Measurements from ENCODE around the gene GPR179. TPM values are rescaled to one million over a fixed set of nuclear protein-coding genes. Genes with fewer than 3 reads are reported as not detected.

GPR179 gene
- total and polyA plus RNA-seq, 2 experiments from 2014 or later = not detected

DNA sequence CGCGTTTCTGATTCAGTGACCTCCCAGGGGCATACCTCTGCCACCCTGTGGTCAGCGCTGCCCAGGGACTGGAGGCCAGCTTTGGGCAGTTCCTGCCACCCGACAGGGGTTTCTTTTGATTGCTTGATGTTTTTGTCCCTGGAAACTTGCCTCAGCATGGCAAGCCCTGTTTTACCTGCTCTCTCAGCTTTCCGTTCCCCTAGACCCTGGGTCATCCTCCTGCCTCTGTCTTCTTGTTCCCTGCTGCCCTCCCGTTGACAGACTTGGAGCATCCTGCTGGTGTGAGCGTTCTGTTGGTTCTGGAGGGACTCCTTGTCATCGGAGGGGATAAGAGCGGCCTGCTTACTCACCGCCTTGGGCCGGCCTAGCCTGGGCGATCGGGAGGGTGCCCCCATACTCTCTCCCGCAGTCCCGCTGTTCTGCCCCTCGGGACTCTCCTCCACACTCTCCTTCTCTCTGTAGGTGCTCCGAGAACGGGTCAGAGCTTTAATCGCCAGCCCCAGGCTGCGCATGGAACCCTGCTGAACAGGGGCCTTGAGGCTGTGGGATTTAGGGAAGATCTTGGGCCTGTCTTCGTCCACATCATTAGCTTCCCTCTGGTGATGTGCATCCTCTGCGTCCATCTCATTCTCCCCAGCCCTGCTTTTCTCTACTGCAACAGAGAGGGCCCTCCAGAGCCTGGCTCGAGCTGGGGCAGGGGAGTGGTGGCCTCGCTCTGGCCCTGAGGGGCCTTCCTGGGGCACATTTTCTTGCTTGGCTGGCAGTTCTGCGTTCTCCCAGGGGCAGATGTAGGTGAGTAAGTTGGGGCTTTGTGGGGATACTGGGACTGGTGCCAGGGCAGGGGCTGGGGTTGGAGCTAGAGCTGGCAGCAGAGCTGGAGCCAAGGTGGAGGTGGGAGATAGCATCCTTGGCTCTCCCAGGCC, 13.7 kb downstream of the GPR179 start:
- Histone ChIP-seq H3K4me2 (ENCODE audit: unreplicated experiment) (no peak overlapping the region), H3K27me3 (replicated peaks; ENCODE audit: insufficient read depth) (no peaks in the 10 kb centered on the region), H3K9ac (no peak overlapping the region), H3K79me2 (ENCODE audit: insufficient read depth) (no peaks in the 10 kb centered on the region), H4K20me1 (ENCODE audit: insufficient read depth) (no peaks in the 10 kb centered on the region), H3K27ac (no peak overlapping the region), H3K9me2 (ENCODE audit: insufficient read depth) (no peaks in the 10 kb centered on the region), H3K4me1 (ENCODE audit: insufficient read depth) (no peaks in the 10 kb centered on the region), H3F3A (ENCODE audit: insufficient read depth) (no peaks in the 10 kb centered on the region), H2AFZ (no peak overlapping the region), H3K36me3 (ENCODE audit: low read depth) (no peaks in the 10 kb centered on the region), H3K9me3 (ENCODE audit: low read depth) (no peaks in the 10 kb centered on the region), H3K4me3 (no peak overlapping the region)
- in situ Hi-C loops (cut with MboI) = no loop called here
- 86 to 88% methylated on average over 25 of the region's 25 CpGs for WGBS, 2 experiments (ENCODE audit: low coverage in 1 of 2, low lambda C conversion rate in 2 of 2, missing lambda C conversion rate in 2 of 2)
- TF ChIP-seq EZH2 (IDR thresholded peaks at IDR 0.05; ENCODE audit: insufficient read depth, poor library complexity, severe bottlenecking) = no peak
- no peak for TF ChIP-seq EZH2phosphoT487 (IDR thresholded peaks at IDR 0.05; ENCODE audit: insufficient read depth, low read depth)
- DNase-seq = no peak

GRCh38 chr17:38329284-38329683, 14.5 kb downstream of the GPR179 start:
- no peaks in the 10 kb centered on the region for H3K79me2 ChIP-seq (ENCODE audit: insufficient read depth)
- no peak overlapping the region for H3K27ac ChIP-seq
- H3K9me2 ChIP-seq (ENCODE audit: insufficient read depth) = no peaks in the 10 kb centered on the region
- no peaks in the 10 kb centered on the region for H3F3A ChIP-seq (ENCODE audit: insufficient read depth)
- no peaks in the 10 kb centered on the region for H3K36me3 ChIP-seq (ENCODE audit: low read depth)
- H3K27me3 ChIP-seq (replicated peaks; ENCODE audit: insufficient read depth) = no peaks in the 10 kb centered on the region
- H4K20me1 ChIP-seq (ENCODE audit: insufficient read depth) = no peaks in the 10 kb centered on the region
- H3K9ac ChIP-seq = no peak overlapping the region
- H3K9me3 ChIP-seq (ENCODE audit: low read depth) = no peaks in the 10 kb centered on the region
- no peaks in the 10 kb centered on the region for H3K4me1 ChIP-seq (ENCODE audit: insufficient read depth)
- H3K4me3 ChIP-seq = no peak overlapping the region
- TF ChIP-seq EZH2 (IDR thresholded peaks at IDR 0.05; ENCODE audit: insufficient read depth, poor library complexity, severe bottlenecking) = no peak
- no peak for TF ChIP-seq EZH2phosphoT487 (IDR thresholded peaks at IDR 0.05; ENCODE audit: insufficient read depth, low read depth)
- no peak overlapping the region for H3K4me2 ChIP-seq (ENCODE audit: unreplicated experiment)
- WGBS, 2 experiments (ENCODE audit: low coverage in 1 of 2, low lambda C conversion rate in 2 of 2, missing lambda C conversion rate in 2 of 2) = 66% methylated on average over 7 of the region's 7 CpGs
- no peak for DNase-seq
- in situ Hi-C loops (cut with MboI) = no loop called here
- no peak overlapping the region for H2AFZ ChIP-seq

DNA sequence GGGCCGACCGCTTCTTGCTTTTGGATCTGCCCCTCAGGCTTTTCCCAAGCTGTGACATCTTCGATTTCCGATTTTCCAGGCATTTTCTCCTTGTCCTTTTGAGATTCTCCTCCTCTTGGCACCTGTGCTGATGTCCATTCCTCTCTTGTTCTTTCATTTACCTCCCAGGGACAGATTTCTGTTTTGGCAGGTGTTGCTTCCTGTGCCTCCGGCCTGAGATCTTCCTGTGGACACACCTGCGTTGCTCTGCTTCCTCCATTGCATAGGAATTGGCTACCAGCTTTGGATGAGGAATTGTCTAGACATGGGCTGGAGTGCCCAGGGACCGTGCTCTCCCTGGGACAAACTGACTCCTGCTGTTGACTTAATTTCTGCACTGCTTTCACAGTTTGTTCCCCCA, 15.1 kb downstream of the GPR179 start:
- Histone ChIP-seq H3K4me2 (ENCODE audit: unreplicated experiment) (no peak overlapping the region), H3K79me2 (ENCODE audit: insufficient read depth) (no peaks in the 10 kb centered on the region), H4K20me1 (ENCODE audit: insufficient read depth) (no peaks in the 10 kb centered on the region), H2AFZ (no peak overlapping the region), H3K9me2 (ENCODE audit: insufficient read depth) (no peaks in the 10 kb centered on the region), H3K27me3 (replicated peaks; ENCODE audit: insufficient read depth) (no peaks in the 10 kb centered on the region), H3K27ac (no peak overlapping the region), H3K9me3 (ENCODE audit: low read depth) (no peaks in the 10 kb centered on the region), H3K4me1 (ENCODE audit: insufficient read depth) (no peaks in the 10 kb centered on the region), H3F3A (ENCODE audit: insufficient read depth) (no peaks in the 10 kb centered on the region), H3K9ac (no peak overlapping the region), H3K4me3 (no peak overlapping the region), H3K36me3 (ENCODE audit: low read depth) (peaks cover 2% of the 10 kb centered on the region; the same call in 1 of the 2 replicates)
- WGBS, 2 experiments (ENCODE audit: low coverage in 1 of 2, low lambda C conversion rate in 2 of 2, missing lambda C conversion rate in 2 of 2) = 68 to 70% methylated on average over 7 of the region's 7 CpGs
- no peak for TF ChIP-seq EZH2 (IDR thresholded peaks at IDR 0.05; ENCODE audit: insufficient read depth, poor library complexity, severe bottlenecking)
- TF ChIP-seq EZH2phosphoT487 (IDR thresholded peaks at IDR 0.05; ENCODE audit: insufficient read depth, low read depth) = no peak
- no peak for DNase-seq
- in situ Hi-C loops (cut with MboI) = no loop called here

DNA sequence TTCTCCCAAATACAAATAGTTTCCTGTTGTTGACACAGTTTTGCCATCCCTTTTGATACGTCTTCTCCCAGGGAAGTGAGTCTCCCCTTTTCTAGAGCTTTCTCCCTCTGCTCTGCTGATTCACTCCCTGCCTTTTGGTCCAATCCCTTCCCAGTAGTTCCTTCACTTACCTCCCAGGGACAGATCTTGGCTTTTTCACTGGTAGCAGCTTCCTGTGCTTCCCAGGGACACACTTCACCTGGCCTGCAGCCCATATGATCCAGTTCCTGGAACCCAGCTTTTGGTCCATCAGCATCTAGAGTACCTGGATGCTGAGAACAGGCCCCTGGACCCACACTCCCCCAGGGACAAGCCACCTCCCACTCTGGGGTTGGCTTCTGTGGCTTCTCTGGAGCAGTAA, 15.8 kb downstream of the GPR179 start:
- no peaks in the 10 kb centered on the region for H3K4me1 ChIP-seq (ENCODE audit: insufficient read depth)
- H4K20me1 ChIP-seq (ENCODE audit: insufficient read depth) = no peaks in the 10 kb centered on the region
- H3K4me3 ChIP-seq = no peak overlapping the region
- H3K9ac ChIP-seq = no peak overlapping the region
- H3K9me2 ChIP-seq (ENCODE audit: insufficient read depth) = no peaks in the 10 kb centered on the region
- TF ChIP-seq EZH2phosphoT487 (IDR thresholded peaks at IDR 0.05; ENCODE audit: insufficient read depth, low read depth) (no peak), EZH2 (IDR thresholded peaks at IDR 0.05; ENCODE audit: insufficient read depth, poor library complexity, severe bottlenecking) (no peak)
- H2AFZ ChIP-seq = no peak overlapping the region
- H3K4me2 ChIP-seq (ENCODE audit: unreplicated experiment) = no peak overlapping the region
- no peaks in the 10 kb centered on the region for H3K9me3 ChIP-seq (ENCODE audit: low read depth)
- peaks cover 7% of the 10 kb centered on the region; the same call in 1 of the 2 replicates for H3K36me3 ChIP-seq (ENCODE audit: low read depth)
- no peaks in the 10 kb centered on the region for H3K79me2 ChIP-seq (ENCODE audit: insufficient read depth)
- H3K27me3 ChIP-seq (replicated peaks; ENCODE audit: insufficient read depth) = no peaks in the 10 kb centered on the region
- no peak overlapping the region for H3K27ac ChIP-seq
- in situ Hi-C loops (cut with MboI) = no loop called here
- no peaks in the 10 kb centered on the region for H3F3A ChIP-seq (ENCODE audit: insufficient read depth)
- WGBS, 2 experiments (ENCODE audit: low coverage in 1 of 2, low lambda C conversion rate in 2 of 2, missing lambda C conversion rate in 2 of 2) = 57 to 65% methylated on average over 1 of the region's 1 CpG
- no peak for DNase-seq

All from GM23248 (cell line).